SK-N-SH treated with all-trans-retinoic acid at 6 μM for 48 hours (cell line): ENCODE data around the gene APOC4.

Experiments
- ATAC-seq: fragments of 200-7000 bp; cut with Tn5 transposase; 3 replicates; pipeline ENCODE4 v1.9.1; 2020; ENCODE audit warnings: mild to moderate bottlenecking, moderate library complexity
- ARNTL ChIP-seq: fragments of 450-650 bp; formaldehyde crosslinking; IDR thresholded peaks from 2 replicates; pipeline ENCODE4 v1.5.0; 2020; ENCODE audit warnings: low read depth, mild to moderate bottlenecking, moderate library complexity, borderline replicate concordance
- BACH2 ChIP-seq: fragments of 250-450 bp; sonication (Bioruptor Pico); IDR thresholded peaks from 2 replicates; pipeline ENCODE4 v1.9.0; 2021; ENCODE audit warnings: mild to moderate bottlenecking, borderline replicate concordance
- CSDC2 ChIP-seq: fragments of 250-450 bp; sonication (Bioruptor Pico); IDR thresholded peaks from 2 replicates; pipeline ENCODE4 v1.5.0; 2020; ENCODE audit warnings: mild to moderate bottlenecking, moderate library complexity
- CSRNP3 ChIP-seq: fragments of 250-450 bp; sonication (Bioruptor Pico); IDR thresholded peaks from 2 replicates; pipeline ENCODE4 v1.5.1; 2021; ENCODE audit warnings: mild to moderate bottlenecking, moderate library complexity
- ESRRG ChIP-seq: fragments of 250-450 bp; sonication (Bioruptor Pico); IDR thresholded peaks from 2 replicates; pipeline ENCODE4 v1.6.1; 2021; ENCODE audit warnings: mild to moderate bottlenecking
- GLIS3 ChIP-seq: fragments of 250-450 bp; sonication (Bioruptor Pico); IDR thresholded peaks from 2 replicates; pipeline ENCODE4 v1.5.0; 2020; ENCODE audit warnings: mild to moderate bottlenecking, moderate library complexity
- ISL1 ChIP-seq: fragments of 250-450 bp; sonication (Bioruptor Pico); IDR thresholded peaks from 2 replicates; pipeline ENCODE4 v2.1.2; 2022; ENCODE audit warnings: mild to moderate bottlenecking, moderate library complexity
- POU6F1 ChIP-seq: fragments of 250-450 bp; sonication (Bioruptor Pico); IDR thresholded peaks from 2 replicates; pipeline ENCODE4 v1.8.0; 2021; ENCODE audit warnings: low read depth, mild to moderate bottlenecking, moderate library complexity, borderline replicate concordance
- PPARA ChIP-seq: fragments of 250-450 bp; sonication (Bioruptor Pico); IDR thresholded peaks from 2 replicates; pipeline ENCODE4 v1.5.0; 2020; ENCODE audit warnings: mild to moderate bottlenecking, borderline replicate concordance
- RARB ChIP-seq: fragments of 250-450 bp; sonication (Bioruptor Pico); IDR thresholded peaks from 2 replicates; pipeline ENCODE4 v1.8.0; 2021; ENCODE audit warnings: mild to moderate bottlenecking, moderate library complexity
- SNAI2 ChIP-seq: fragments of 250-450 bp; sonication (Bioruptor Pico); IDR thresholded peaks from 2 replicates; pipeline ENCODE4 v1.5.0; 2020; ENCODE audit warnings: mild to moderate bottlenecking, moderate library complexity
- TCF4 ChIP-seq: fragments of 250-450 bp; sonication (Bioruptor Pico); IDR thresholded peaks from 2 replicates; pipeline ENCODE4 v1.8.0; 2021; ENCODE audit warnings: mild to moderate bottlenecking, moderate library complexity, borderline replicate concordance
- TSHZ2 ChIP-seq: fragments of 250-450 bp; sonication (Bioruptor Pico); IDR thresholded peaks from 2 replicates; pipeline ENCODE4 v1.5.0; 2020; ENCODE audit warnings: mild to moderate bottlenecking, moderate library complexity
- ZC3H10 ChIP-seq: fragments of 250-450 bp; sonication (Bioruptor Pico); IDR thresholded peaks from 2 replicates; pipeline ENCODE4 v1.5.1; 2021; ENCODE audit warnings: mild to moderate bottlenecking, moderate library complexity
- ZFP3 ChIP-seq: fragments of 250-450 bp; sonication (Bioruptor Pico); IDR thresholded peaks from 2 replicates; pipeline ENCODE4 v1.5.0; 2020; ENCODE audit warnings: mild to moderate bottlenecking, moderate library complexity
- ZFP30 ChIP-seq: fragments of 450-650 bp; formaldehyde crosslinking; IDR thresholded peaks from 2 replicates; pipeline ENCODE4 v1.5.0; 2022; ENCODE audit warnings: mild to moderate bottlenecking, moderate library complexity
- ZNF565 ChIP-seq: fragments of 450-650 bp; formaldehyde crosslinking; conservative IDR thresholded peaks from 2 replicates; pipeline ENCODE4 v1.5.0; 2020; ENCODE audit warnings: low read depth, mild to moderate bottlenecking, moderate library complexity
- ZNF8 ChIP-seq: fragments of 450-650 bp; formaldehyde crosslinking; IDR thresholded peaks from 2 replicates; pipeline ENCODE4 v1.5.0; 2020; ENCODE audit warnings: mild to moderate bottlenecking, moderate library complexity
- TF ChIP-seq, protein P1 (sequence below): fragments of 250-450 bp; sonication (Bioruptor Pico); IDR thresholded peaks from 2 replicates; pipeline ENCODE4 v1.5.1; 2020; ENCODE audit warnings: low read depth, mild to moderate bottlenecking, moderate library complexity
- TF ChIP-seq, protein P2 (sequence below): fragments of 250-450 bp; sonication (Bioruptor Pico); IDR thresholded peaks from 2 replicates; pipeline ENCODE4 v1.8.0; 2020; ENCODE audit warnings: mild to moderate bottlenecking, moderate library complexity, borderline replicate concordance

Gene APOC4

GRCh38 chr19:44949550-44949949 is 7.5 kb downstream of the APOC4 start:
- no peak for ATAC-seq
- TF ChIP-seq CSDC2 (CRISPR knock-in tag) (no peak), ESRRG (no peak), ZFP3 (no peak), RARB (CRISPR knock-in tag) (no peak), ISL1 (no peak), TSHZ2 (CRISPR knock-in tag) (no peak), ZC3H10 (CRISPR knock-in tag) (no peak), BACH2 (CRISPR knock-in tag) (no peak), SNAI2 (CRISPR knock-in tag) (no peak), ZNF565 (CRISPR knock-in tag) (no peak), PPARA (CRISPR knock-in tag) (no peak), ARNTL (no peak), GLIS3 (CRISPR knock-in tag) (no peak), CSRNP3 (no peak), ZNF8 (no peak), TCF4 (CRISPR knock-in tag) (no peak), ZFP30 (CRISPR knock-in tag) (no peak)
- TF ChIP-seq, protein P1, sequence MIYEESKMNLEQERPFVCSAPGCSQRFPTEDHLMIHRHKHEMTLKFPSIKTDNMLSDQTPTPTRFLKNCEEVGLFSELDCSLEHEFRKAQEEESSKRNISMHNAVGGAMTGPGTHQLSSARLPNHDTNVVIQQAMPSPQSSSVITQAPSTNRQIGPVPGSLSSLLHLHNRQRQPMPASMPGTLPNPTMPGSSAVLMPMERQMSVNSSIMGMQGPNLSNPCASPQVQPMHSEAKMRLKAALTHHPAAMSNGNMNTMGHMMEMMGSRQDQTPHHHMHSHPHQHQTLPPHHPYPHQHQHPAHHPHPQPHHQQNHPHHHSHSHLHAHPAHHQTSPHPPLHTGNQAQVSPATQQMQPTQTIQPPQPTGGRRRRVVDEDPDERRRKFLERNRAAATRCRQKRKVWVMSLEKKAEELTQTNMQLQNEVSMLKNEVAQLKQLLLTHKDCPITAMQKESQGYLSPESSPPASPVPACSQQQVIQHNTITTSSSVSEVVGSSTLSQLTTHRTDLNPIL (CRISPR knock-in tag) = no peak
- TF ChIP-seq, protein P2, sequence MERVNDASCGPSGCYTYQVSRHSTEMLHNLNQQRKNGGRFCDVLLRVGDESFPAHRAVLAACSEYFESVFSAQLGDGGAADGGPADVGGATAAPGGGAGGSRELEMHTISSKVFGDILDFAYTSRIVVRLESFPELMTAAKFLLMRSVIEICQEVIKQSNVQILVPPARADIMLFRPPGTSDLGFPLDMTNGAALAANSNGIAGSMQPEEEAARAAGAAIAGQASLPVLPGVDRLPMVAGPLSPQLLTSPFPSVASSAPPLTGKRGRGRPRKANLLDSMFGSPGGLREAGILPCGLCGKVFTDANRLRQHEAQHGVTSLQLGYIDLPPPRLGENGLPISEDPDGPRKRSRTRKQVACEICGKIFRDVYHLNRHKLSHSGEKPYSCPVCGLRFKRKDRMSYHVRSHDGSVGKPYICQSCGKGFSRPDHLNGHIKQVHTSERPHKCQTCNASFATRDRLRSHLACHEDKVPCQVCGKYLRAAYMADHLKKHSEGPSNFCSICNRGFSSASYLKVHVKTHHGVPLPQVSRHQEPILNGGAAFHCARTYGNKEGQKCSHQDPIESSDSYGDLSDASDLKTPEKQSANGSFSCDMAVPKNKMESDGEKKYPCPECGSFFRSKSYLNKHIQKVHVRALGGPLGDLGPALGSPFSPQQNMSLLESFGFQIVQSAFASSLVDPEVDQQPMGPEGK (CRISPR knock-in tag) = no peak

DNA sequence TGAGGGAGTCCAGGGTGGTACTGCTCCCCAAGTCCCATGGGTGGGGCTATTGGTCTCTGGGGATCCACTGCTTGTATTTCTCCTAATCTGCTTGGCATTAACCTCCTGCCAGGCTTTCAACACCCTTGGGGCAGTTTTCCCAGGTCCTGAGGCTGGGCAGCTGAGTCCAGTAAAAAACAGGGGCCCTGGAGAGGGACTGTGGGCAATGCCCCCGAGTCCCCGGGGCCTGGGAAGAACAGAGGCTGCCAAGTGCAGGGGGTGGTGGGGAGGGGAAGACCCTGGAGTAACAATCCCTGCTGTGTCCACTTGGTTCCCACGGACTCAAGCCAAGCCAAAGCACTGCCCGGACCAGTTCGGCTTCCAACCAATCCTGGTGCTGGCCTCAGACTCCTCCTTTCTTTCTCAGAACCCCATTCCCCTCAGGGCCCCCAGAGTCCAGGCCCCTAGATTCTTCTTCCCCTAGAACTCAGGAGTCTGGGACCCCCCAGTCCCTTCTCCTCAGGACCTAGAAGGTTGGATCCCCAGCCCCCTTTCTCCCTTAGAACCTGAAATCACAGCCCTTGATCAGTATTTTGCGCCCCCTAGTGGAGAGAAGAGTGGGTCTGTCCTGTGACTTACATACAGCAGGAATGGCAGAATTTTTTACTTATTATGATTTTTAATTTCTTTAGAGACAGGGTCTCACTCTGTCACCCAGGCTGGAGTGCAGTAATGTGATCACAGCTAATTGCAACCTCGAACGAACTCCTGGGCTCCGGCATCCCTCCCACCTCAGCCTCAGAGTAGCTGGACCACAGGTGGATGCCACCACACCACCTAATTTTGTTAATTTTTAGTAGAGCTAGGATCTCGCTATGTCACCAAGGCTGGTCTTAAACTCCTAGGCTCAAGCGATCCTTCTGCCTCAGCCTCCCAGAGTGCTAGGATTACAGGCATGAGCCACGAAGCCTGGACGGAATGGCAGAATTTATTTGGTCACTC is 9.4 kb downstream of the APOC4 start:
- peak; percentile 45 for ATAC-seq
- TF ChIP-seq ZC3H10 (CRISPR knock-in tag) = no peak
- no peak for TF ChIP-seq ZNF8
- TF ChIP-seq ARNTL = no peak
- TF ChIP-seq ZNF565 (CRISPR knock-in tag) = no peak
- TF ChIP-seq, protein P1 (CRISPR knock-in tag) = no peak
- no peak for TF ChIP-seq PPARA (CRISPR knock-in tag)
- TF ChIP-seq, protein P2 (CRISPR knock-in tag) = no peak
- no peak for TF ChIP-seq POU6F1 (CRISPR knock-in tag)
